ENCODE results near the gene APBA3.

APBA3 gene

GRCh38 chr19:3716147-3716668 lies 45.3 kb downstream of the APBA3 start:
- no peak for DNase-seq (ENCODE audit: low read depth)

GRCh38 chr19:3712663-3713611 lies 48.6 kb downstream of the APBA3 start:
- DNase-seq (ENCODE audit: low read depth) = no peak

GRCh38 chr19:3710265-3710812 lies 51.2 kb downstream of the APBA3 start:
- DNase-seq (ENCODE audit: low read depth) = no peak

GRCh38 chr19:3708207-3708931 lies 53.1 kb downstream of the APBA3 start, which contains the start of gene TJP3:
Gene TJP3 (plus strand): TSS chr19:3708384. CDS start chr19:3728433, 20,049 bp downstream.
- no peak for DNase-seq (ENCODE audit: low read depth)

GRCh38 chr19:3707868-3708206 lies 53.7 kb downstream of the APBA3 start:
- no peak for DNase-seq (ENCODE audit: low read depth)

- DNase-seq (ENCODE audit: low read depth) = no peak
These were observed 60.3 kb downstream of the APBA3 start for GRCh38 chr19:3701200-3701599.

Measured in stimulated activated CD8-positive, alpha-beta memory T cell treated with anti-CD3 and anti-CD28 coated beads, Interleukin-4, amount 100 ng/mL, for 24 hours (primary cell).